Measurements from ENCODE around the gene ZNF532.

ZNF532 gene

DNA sequence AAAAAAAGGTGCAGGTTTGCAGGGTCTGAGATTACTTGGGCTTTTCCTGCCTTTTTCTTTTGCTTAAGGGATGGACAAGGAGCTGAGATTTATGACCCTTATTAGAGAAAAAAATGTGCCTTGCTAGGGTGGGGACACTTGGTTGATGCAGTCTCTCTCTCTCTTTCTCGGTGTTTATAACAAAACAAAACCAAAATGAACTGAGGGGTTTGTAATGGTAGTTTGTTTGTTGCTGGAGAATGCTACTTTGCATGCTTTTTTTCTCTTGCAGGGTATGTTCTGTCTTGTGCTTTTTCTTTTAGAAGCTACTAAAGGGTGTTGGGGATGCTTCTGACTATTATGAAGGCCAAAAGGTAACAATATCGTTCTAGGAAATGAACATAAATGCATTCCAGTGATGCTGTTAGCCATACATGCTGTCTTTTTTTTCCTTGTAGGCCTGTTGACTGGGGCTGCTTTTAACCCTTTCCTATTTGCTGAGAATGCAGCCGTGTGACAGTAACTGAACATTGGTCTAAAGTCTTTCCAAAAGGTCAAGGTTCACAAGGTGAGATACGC, 435 bp downstream of the ZNF532 start:
- H3K27ac ChIP-seq, result peak overlapping the region; percentile 99
- peak overlapping the region; percentile 79 for H3K4me3 ChIP-seq
- no peak for DNase-seq (ENCODE audit: low spot score)
- TF ChIP-seq, protein P1, sequence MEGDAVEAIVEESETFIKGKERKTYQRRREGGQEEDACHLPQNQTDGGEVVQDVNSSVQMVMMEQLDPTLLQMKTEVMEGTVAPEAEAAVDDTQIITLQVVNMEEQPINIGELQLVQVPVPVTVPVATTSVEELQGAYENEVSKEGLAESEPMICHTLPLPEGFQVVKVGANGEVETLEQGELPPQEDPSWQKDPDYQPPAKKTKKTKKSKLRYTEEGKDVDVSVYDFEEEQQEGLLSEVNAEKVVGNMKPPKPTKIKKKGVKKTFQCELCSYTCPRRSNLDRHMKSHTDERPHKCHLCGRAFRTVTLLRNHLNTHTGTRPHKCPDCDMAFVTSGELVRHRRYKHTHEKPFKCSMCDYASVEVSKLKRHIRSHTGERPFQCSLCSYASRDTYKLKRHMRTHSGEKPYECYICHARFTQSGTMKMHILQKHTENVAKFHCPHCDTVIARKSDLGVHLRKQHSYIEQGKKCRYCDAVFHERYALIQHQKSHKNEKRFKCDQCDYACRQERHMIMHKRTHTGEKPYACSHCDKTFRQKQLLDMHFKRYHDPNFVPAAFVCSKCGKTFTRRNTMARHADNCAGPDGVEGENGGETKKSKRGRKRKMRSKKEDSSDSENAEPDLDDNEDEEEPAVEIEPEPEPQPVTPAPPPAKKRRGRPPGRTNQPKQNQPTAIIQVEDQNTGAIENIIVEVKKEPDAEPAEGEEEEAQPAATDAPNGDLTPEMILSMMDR (IDR thresholded peaks at IDR 0.05), result no peak

DNA sequence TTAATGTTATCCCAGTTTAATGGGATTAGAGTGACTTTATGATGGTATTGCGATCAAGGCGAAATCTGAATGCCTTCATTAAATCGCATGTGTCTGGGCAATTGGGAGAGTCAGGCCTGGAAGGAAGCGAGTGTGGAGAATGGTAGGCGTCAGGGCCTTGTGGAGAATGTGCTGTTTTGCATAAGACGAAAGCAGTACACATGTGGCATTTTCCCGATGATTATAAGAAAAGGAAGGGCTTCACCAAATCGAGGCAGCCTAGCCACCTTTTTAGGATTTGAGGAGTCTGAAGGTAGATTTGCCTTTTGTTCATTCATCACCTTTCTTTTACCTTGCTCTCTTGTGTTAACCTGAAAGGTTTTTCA, 1.0 kb downstream of the ZNF532 start:
- no peak for DNase-seq (ENCODE audit: low spot score)
- H3K27ac ChIP-seq, result peak overlapping the region; percentile 99
- TF ChIP-seq, protein P1 (IDR thresholded peaks at IDR 0.05), result no peak

DNA sequence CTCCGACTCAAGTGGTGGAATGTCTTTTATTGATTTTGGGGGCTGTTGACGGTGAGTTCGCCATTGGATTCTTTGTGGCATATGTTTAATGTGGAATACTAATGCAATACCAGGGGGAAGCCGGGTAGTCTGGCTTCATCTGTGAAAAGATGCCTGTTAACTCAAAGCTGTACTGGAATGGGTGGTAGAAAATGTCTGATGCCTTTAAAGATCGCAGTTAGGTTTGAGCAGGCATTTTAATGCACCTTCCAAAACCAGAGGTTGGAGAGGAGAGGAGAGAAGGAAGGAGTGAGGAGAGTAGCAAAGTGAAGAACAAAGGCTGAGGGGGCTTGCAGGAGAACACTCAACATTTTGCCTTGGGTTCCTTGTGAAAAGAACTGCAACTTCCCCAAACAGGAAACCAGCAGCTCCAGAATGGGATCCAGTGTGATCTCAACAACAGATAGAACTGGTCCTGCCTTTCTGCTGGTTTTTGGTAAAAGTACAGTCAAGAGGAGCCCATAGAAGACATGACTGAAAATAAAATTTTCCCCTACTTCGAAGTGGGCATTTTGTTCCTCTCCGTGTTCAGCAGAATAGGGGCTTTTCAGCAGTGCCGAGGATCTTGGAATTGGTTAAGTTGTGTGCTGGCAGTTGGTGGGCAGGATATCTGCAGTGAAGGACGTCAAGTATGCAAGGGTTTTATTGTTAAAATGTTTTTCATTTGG, 1.5 kb downstream of the ZNF532 start:
- TF ChIP-seq, protein P1 (IDR thresholded peaks at IDR 0.05), result no peak
- DNase-seq (ENCODE audit: low spot score), result no peak
- Histone ChIP-seq H3K4me3 (peak overlapping the region; percentile 48), H3K27ac (peak overlapping the region; percentile 99)

More for the DNA sequence above, 1.0 kb downstream of the ZNF532 start:
- peak overlapping the region; percentile 48 for H3K4me3 ChIP-seq

DNA sequence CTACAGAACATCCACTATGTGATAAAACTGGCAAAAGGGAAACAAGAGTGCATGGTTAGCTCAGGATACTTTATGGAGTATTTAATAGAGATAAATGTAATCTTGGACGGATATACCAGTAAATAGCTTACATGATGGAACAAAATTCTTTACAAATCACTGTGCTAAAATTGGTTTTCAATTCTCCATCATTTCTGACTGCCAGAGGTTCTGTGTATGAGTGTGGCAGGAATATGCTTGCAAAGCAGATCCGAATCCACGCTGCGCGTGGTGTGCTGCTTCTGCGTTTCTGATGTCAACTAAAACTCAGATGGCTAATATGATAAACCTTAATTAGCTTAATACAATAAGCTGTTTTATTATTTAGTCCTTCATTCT, 2.1 kb downstream of the ZNF532 start:
- no peak for DNase-seq (ENCODE audit: low spot score)
- peak overlapping the region; percentile 99 for H3K27ac ChIP-seq
- H3K4me3 ChIP-seq, result peak overlapping the region; percentile 48
- TF ChIP-seq, protein P1 (IDR thresholded peaks at IDR 0.05), result no peak

DNA sequence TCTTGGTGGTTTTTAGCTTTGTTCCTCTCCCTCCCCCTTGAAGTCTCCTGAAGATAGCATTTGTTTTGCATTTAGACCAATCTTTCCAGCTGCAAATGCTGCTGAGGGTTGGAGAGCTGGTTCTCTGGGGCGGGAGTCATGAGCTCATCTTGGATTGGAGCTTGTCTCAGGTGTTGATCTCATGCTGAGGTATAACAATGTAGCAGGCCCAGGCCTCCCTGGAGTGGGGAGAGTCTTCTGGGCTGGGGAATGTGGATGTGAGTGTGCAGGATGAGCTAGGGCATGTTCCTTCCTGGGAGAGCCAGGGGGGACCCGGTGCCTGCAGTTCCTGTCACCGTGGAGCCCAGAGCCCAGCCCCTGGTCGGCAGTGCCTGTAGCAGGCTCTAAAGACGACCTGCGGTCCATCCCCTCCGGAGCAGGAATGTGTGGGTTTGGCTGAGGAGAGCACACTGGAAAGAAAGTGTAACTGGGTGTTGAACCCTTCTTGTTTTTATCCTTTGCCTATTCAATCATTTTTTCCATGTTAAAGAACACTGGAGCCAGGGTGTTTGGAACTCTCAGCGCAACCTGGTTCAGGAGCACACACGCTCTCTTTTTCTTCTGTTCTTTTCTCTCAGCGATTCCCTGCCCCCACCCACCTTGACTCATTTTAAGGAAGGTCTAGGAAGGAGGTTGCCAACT, 2.7 kb downstream of the ZNF532 start:
- Histone ChIP-seq H3K27ac (peak overlapping the region; percentile 99), H3K4me3 (peak overlapping the region; percentile 48)
- TF ChIP-seq, protein P1 (IDR thresholded peaks at IDR 0.05), result no peak
- no peak for DNase-seq (ENCODE audit: low spot score)

DNA sequence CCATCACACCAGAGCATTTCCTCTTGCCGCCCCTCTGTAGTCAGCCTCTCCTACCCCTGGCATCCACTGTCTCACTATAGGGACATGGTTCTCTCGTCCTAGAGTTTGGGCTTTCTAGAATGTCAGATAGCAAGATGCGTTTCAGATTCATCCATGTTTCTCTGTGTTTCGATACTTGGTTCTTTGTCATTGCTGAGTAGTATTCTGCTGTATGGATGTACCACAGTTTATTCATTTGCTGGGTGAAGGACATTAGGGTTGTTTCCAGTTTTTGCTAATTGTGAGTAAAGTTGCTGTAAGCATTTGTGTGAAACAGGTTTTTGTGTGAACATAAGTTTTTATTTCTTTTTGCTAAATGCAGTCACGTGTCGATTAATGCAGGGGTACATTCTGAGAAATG, 3.8 kb downstream of the ZNF532 start:
- no peak for DNase-seq (ENCODE audit: low spot score)
- TF ChIP-seq, protein P1 (IDR thresholded peaks at IDR 0.05), result no peak
- Histone ChIP-seq H3K27ac (peak overlapping the region; percentile 99), H3K4me3 (no peak overlapping the region)

All from coronary artery (tissue), 2 donors.